Measurements from ENCODE around the gene OSBPL2.
A peak's percentile ranks its signal among the peaks of the same experiment; 100 is the strongest.

Gene OSBPL2

DNA sequence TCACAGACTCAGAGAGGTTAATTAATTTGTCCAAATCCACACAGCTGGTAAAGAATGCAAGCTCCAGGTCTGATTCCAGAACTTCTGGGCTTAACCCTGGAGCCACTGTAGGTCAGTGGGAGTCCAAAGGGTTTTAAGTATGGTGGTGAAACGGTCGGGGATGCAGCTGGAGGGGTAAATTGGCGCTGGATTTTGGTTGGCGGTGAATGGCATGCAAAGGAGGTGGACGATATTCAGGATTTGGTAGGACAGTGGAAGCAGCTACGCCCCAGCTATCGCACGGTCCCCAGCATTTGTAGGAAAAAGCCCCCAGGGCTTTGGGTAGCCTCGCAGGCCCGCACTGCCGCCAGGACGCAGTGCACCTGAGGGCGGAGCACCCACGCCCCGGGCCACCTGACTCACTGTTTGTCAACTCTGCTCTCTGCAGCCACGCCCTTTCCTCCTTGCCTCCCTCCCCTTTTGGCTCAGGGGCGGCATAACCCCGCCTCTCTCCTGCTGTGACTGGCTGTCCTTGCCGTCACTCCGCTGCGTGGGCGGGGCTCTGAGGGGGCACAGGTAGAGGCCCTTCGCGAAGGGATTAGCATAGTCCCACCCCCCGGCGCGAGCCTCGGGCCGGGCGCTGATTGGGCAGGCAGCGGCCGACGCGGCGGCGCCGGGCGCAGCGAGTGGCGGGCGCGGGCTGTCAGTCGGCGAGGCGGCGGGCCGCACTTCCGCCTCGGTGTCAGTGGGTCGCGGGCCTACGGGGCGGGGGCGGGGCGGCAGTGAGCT, at the start of gene OSBPL2:
Gene OSBPL2 (plus strand): TSS at position 721 of the 768 bp plus-strand sequence. CDS start 17,664 bp downstream, outside the sequence.
- DNase-seq, result peak; percentile 91

DNA sequence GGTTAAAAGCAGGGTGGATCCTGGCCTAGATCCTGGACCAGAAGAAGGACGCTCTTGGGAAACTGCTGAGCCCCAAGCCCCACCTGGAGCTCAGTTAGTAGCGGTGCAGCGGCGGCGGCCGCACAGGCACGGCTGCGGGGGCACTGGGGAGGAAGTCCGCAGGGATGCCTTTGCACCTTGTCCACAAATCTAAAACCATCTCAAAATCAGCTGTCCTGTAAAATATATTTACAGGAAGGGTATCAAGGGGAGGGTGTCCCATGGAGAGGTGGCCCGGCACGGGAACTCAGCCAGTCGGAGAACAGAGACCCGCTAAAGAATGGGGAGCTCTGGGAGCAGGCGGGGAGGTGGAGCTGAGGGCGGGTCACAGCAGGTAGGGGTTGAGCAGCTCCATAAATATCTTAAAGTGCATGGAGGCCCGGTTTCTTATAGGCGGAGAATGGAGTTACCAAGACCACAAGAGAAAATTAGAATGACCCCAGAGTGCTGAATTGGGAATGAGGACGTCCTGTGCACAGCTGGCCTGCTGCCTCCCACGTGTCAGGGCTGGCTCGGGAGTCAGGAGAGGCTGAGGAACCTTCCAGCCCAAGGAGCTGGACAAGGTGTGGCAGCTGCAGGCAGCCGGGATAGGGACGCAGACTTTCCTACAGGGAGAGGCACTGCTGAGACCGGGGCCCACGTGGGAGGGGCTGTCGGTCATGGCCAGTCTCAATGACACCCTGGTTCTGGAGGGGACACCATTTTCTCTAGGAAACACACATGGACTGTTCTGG, 47.5 kb upstream of the OSBPL2 start:
- DNase-seq, result no peak

DNA sequence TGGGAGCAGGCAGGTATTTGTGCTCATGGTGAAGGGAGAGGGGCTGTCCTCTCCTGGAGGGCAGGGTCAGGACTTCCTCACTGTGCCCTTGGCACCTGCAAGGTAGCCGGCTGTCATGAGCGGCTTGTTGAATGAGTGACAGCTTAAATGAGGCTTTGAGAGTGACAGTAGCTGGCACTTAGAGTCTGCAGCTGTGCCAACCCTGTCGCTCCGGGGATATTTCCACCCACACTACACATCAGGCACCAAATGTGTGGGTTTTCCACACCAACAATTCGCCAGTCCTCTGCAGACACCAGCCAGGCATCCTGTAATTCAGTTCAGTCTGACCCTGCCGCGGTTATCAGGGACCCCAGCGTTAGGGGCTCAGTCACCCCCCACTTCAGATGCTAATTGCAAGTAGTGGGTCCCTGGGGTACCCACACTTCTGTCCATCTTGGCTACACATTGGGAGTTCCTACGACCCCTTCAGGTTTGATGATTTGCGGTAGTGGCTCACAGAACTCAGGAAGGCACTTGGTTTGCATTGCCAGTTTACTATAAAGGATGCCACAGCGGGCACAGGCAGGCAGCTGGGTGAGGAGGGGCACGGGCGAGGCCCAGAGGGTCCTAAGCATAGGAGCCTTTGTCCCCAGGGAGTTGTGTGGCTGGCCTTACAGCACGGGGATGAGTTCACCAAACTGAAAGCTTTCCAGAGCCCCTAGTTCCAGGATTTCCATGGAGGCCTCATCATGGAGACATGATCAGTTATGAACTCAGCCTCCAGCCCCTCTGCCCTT, 46.4 kb upstream of the OSBPL2 start:
- no peak for DNase-seq

DNA sequence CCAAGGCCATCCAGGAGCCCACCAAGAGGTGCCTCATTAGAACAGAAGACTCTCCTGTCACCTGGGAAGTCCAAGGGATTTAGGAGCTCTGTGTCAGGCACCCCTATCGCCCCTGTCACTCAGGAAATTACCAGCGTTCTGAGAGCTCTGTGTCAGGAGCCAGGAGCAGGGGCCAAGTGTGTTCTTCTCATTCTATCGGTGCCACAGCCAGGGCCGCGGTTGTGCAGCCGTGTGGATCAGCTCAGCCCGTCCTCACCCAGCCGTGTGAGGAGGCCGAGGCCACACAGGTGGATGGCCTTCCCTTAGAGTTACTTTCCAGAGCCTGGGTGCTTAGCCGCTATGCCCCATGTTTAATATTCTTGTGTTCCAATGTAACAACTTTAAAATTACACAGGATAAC, 45.7 kb upstream of the OSBPL2 start:
- DNase-seq, result no peak

DNA sequence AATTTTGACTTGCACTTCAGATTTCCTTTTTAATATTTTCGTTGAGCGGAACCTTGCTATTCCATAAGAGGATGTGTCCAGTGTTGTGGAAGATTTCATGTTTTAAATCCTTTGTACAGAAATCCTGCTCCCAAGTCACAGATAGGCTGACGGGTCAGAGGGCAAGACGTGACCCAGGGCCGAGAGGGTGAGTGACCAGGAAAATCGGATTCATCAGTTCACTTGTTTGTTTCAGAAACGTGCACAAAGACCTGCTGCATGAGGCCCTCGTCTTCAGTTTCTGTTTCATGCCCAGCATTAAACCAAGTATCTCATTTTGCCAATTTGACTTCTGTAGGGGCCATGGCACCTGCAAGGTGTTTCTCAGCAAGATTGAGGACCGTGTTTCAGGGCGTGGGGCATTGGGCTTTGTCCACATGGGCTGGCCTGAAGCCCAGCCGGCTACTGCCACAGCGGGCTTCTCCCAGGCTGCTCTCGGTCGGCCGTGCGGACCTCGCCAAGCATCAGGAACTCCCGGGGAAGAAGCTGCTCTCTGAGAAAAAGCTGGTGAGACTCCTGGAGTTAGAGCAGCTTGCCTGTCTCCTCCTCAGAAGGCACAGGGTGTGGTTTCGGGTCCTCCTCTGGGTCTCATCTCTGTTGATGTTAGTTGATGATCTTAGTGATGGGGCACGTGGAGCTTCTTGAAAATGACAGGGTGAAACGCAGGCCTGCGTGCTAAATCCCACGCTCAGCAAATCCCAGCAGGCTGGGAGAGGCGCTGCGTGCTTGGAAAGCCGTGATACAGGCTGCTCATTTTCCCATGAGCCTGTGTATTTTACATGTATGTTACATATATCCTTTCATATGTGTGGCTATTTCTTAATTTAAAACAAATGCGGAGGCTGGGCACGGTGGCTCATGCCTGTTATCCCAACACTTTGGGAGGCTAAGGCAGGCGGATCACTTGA, 45.0 kb upstream of the OSBPL2 start:
- no peak for DNase-seq

DNA sequence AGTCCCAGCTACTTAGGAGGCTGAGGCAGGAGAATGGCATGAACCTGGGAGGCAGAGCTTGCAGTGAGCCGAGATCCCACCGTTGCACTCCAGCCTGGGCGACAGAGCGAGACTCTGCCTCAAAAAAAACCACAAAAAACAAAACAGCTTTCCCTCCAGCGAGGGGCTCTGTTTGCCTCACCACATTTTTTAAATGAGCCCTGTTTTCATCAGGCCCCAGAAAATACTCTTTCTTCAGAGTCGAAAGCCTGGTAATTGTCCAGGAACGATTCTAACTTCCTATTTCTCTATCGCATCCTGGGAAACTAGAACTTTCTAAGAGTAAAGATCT, 43.3 kb upstream of the OSBPL2 start:
- no peak for DNase-seq

DNA sequence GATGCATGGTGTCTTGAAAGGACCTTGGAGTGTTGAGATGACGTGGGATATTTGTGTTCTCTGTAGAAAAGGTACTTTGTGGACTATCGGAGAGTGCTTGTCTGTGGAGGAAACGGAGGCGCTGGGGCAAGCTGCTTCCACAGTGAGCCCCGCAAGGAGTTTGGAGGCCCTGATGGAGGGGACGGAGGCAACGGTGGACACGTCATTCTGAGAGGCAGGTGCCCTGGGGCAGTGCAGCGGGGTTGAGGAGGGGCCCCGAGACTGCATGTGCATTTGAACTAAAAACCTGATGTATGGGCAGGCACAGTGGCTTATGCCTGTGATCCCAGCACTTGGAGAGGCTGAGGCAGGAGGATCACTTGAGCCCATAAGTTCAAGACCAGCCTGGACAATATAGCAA, 42.6 kb upstream of the OSBPL2 start:
- DNase-seq, result no peak

DNA sequence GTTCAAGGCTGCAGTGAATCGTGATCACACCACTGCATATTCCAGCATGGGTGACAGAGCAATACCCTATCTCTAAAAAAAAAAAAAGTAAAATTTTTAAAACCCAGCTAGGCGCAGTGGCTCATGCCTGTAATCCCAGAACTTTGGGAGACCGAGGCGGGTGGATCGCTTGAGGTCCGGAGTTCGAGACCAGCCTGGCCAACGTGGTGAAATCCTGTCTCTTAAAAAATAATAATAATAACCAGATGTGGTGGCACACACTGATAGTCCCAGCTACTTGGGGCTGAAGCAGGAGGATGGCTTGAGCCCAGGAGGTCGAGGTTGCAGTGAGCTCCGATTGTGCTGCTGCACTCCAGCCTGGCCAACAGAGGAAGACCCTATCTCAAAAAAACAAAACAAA, 42.0 kb upstream of the OSBPL2 start:
- no peak for DNase-seq

DNA sequence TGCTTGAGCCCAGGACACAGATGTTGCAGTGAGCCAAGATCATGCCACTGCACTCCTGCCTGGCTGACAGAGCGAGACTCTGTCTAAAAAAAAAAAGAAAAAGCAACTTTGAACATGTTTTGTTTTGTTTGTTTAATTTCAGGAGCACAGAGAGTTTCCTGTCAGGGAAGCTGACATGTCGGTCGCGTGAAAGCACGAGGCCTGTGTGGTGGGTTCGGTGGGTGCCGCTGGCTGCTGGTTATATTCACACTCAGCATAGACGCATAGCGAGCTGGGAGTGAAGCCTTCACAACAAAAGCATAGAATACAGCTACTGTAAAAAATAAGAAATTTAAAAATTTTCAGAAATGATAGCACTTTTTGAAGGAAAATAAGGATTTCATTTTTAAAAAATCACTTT, 41.0 kb upstream of the OSBPL2 start:
- no peak for DNase-seq

DNA sequence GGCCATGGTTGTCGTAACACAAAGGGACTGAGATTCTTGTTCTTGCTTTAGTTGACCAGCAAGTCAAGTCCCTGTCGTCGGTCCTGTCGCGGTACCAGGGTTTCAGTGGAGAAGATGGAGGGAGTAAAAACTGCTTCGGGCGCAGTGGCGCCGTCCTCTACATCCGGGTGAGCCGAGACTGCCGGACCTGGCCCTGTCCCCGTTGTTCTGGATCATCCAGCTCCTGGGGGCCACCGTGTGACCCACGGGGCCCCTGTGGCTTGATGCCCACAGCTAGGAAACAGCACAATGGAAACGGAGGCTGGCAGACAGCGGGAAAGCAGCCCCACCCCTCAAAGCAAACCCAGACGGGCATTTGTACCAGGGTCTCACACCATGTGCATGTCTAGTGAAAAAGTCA, 40.5 kb upstream of the OSBPL2 start:
- no peak for DNase-seq

DNA sequence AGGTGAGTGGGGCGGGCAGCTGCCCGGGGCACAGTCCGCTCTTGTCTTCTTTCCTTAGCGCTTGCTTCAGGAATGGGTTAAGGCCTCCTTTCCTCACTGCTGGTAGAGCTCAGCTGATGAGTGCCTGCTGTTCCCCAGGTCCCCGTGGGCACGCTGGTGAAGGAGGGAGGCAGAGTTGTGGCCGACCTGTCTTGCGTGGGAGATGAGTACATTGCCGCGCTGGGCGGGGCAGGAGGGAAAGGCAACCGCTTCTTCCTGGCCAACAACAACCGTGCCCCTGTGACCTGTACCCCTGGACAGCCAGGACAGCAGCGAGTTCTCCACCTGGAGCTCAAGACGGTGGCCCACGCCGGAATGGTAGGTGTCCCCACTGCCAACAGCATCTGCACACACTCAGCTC, 39.8 kb upstream of the OSBPL2 start:
- DNase-seq, result no peak

DNA sequence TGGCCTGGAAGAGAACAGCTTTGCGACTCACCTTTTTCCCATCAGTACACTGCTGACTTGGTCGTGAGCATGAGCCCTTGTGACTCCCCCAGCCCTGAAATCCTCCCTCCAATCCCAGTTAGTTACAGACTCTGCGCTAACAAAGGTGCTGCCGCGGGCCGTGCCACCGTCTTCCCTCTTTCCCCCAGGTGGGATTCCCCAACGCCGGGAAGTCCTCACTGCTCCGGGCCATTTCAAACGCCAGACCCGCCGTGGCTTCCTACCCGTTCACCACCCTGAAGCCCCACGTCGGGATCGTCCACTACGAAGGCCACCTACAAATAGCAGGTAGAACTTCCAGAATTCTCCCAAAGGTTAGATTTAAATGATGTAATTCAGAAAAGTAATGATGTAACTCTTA, 39.4 kb upstream of the OSBPL2 start:
- DNase-seq, result no peak

DNA sequence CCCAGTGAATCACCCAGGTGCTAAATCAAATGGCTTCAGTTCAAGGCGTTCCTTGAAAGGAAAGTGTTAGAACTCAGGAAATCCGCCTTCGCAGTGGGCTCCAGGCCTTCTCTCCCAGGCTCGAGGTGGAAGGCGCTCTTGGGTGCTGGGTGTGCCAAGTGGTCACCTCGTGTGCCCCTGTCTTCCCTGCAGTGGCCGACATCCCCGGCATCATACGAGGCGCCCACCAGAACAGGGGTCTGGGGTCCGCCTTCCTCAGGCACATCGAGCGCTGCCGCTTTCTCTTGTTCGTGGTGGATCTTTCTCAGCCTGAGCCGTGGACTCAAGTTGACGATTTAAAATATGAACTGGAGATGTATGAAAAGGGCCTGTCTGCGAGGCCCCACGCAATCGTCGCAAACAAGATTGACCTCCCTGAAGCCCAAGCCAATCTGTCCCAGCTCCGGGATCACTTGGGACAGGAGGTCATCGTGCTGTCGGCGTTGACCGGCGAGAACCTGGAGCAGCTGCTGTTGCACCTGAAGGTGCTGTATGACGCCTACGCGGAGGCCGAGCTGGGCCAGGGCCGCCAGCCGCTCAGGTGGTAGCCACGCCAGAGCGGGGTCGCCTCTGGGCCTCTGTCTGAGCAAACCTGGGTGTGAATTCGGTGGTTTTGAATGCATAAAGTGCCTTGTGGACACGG, 37.7 kb upstream of the OSBPL2 start:
- DNase-seq, result no peak

DNA sequence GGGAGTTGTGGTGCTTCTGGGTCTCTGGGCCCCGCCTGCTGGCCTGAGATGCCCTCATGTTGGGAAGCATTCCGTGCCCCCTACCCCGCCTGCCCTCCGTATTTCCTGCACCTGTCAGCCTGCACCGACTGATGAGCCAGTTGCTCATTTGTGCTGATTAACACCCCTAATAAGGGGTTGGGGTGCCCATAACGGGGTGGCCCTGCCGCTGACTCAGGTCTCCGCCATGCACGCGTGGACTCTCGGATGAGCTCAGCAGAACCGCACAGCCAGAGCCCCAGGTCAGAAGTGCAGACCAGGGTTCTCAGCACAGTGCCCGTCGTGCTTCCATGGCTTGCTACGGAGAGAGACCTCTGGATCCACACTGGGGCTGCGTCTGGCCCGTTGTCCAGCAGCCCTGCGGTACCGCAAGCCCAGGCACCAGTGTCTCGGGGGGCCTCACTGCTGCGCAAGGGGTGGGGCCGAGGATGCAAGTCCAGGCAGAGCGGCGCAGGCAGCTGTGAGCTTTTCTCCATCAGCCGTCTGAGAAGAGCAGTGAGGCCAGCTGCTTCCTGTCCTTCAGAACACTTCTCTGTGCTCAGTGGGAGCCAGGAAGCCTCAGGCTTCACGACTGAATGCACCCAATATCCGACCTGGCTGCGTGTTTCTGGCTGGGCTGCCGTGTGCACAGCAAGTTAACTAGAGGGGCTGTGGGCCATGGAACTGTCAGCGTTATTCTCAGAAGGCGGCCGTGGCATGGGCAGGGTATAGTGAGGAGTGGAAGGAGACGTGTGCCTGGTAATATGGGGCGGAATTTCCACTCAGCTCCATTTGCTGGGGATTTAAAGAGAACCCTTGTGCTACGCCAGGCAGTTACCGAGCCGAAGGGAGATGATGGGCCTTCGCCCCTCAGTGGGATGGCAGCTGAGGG, 36.9 kb upstream of the OSBPL2 start:
- no peak for DNase-seq

DNA sequence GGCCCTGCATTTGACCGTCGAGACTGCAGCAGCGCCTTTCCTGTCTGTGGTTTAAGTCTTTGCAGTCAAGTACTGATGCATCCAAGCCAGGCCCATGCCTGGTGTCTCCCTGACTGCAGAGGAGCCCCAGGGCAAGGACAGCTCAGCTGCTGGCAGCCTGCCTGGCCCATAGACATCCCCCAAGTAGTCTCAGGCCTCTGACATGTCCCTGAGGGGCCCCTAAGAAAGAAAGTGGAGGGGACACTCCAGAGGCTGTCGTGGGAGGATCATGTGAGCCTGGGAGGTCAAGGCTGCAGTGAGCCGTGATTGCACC, 36.3 kb upstream of the OSBPL2 start:
- no peak for DNase-seq

DNA sequence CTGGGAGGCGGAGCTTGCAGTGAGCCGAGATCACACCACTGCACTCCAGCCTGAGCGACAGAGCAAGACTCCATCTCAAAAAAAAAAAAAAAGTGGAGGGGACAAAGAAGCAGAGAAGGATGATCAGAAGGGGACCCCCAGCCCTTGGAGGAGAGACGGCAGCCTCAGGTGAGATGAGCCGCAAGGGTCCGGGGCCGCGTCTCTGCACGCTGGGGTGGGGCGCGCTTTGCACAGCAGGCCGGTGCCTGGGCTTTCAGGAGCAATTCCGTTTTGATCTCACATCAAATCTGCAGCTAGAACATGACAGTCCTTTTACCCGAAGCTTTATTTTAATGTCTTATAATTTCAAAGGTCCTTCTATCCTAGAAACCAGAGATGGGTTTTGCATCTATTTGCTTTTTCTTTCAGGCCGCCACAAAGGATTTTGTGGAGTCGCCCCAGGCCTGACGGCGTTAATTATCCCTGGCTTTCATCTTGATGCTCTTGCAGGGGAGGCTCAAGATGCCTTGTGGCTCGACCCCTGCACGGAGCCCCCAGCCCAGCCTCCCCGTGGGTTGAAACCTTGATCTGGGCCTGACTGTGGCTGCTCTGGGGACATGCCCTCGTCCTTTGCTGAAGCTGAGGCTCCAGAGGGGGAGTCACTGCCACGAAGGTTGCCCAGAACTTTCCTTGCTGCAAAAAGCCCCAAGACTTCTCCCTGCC, 35.5 kb upstream of the OSBPL2 start:
- no peak for DNase-seq

DNA sequence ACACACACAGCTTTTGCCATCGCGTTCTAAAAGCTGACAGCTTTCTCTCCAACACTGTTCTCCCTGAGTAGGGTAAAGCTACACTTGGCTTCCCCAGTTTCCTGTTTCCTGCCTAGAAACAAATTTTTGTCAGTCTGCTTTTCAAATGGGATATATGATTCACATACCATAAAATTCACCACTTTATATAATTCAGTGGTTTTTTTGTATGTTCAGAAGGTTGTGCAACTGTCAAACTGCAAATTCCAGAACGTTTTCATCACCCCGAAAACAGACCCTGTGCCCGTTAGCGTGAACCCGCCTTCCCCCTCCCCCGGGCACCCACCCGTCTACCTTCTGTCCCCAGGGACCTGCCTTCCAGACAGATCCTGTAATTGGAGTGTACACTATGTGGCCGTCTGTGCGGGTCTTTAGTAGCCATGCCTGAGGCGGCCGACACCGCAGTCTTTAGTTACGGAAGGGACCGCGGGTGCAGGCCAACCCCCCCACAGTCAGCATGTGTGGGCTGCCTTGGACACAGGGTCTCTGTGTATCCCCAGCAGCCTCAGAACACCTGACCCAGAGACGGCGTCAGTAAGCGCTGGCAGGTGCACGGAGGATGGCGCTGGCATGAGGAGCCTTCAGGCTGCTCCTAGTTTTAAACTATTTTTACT, 34.8 kb upstream of the OSBPL2 start:
- no peak for DNase-seq

DNA sequence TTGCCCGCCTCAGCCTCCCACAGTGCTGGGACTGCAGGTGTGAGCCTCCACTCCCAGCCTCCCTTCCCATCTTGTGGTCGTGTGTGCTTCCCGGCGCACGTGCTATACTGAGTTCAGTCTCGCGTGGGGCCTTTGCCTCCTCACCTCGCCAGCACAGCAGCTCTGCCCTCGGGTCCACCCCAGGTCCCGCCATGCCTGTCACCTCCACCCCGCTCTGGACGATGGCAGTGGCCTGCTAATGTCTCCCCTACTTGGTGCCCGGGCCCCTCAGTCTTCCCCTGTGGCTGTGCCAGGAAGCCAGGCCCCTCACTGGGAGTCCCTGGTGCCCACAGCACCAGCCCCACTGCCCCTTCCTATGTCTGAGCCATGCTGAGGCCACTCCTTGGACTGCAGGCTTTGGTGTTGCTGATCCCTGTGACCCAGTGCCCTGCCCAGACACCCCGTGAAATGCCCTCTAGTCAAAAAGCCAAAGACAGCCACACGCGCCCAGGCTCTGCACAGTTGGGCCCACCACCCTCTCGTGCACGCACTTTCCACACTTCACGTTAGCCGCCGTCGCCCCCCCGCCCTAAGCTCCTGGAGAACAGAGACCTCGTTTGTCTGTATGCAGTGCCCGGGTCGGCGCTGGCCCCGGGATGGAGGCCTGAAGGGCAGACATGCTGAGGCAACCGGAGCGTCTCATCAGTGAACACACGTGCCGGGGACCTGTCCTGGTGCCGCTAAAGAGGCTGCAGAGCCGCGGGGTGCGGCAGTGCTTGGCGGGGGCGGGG, 32.5 kb upstream of the OSBPL2 start:
- no peak for DNase-seq

DNA sequence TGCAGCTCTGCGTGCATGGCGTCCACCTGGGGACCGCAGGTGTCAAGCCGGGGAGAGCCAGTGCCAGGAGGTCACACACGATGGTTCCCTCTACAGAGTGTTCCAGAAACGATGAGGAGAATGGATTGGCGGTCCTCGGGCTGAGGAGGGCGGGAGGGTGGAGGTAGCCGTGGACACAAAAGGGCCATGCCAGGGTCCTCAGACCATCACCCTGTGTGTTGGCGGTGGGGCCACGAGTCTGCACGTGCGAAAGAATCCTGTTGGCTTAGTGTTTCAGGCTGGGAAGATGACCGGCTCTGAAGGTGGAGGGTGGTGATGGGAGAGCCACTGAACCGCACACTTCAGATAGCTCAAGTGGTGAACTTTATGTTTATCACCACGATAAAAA, 31.9 kb upstream of the OSBPL2 start:
- no peak for DNase-seq
